ENCODE measurements around the gene MRPL10. TPM values are rescaled to one million over a fixed set of nuclear protein-coding genes. Genes with fewer than 3 reads are reported as not detected.
A peak's percentile ranks its signal among the peaks of the same experiment; 100 is the strongest.

MRPL10 gene
- total RNA-seq (2014; rRNA removed; shearing (Covaris generic)): 27.3 and 54.7 TPM in 2 replicates

DNA sequence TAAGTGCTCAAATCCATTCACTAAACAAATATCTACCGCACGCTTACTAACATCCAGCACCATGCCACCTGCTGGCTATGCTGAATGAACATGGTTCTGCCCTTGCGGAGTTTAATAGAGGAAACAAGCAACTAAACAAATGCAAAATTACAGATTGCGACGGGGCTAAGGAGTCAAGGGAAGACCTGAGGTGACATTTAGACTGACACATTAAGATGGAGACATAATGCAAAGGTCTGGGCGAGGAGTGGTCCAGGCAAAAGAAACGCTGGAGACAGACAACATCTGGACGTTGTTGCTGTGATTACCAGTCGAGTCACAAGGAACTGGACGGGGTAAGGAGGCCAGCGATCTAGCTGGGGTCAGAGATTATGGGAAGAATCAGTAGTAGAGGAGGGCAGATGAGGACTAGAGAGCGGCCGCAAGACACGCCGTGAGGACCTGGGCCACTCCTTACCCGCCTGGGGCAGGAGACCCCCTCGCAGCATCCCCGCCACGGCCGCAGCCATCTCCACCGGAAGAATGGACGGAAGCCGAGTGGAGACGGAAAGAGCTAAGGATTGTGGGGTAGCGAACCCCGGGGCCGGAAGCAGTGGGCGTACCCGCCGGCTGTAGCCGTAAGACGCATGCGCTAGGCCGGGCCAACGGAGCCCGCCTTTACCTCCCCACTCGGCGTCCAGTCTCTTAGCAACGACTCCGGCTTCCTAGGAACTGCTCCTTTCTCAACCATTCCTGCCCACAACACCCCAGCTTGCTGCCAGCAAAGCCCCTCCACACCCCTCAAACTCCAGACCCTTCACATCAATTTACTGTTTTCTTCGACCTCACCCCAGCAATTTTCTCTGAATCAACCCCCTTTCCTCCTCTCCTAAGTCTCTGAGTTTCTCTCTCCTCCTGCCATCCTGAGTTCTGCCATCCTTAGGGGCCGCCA, at the start of gene MRPL10, which contains the start of gene LRRC46:
Gene MRPL10 (minus strand): TSS at position 539 of the 931 bp plus-strand sequence. CDS start 30 bp downstream, at position 509.
Gene LRRC46 (plus strand): TSS at position 668 of the 931 bp plus-strand sequence. CDS start 320 bp downstream, outside the sequence.
- Histone ChIP-seq H3K36me3 (peaks cover 27% of the 10 kb centered on the region), H3K9me3 (replicated peaks) (no peaks in the 10 kb centered on the region), H3K4me1 (replicated peaks) (peaks cover 21% of the 10 kb centered on the region), H3K4me3 (peak within 1 kb of the TSS; percentile 63), H3K27me3 (replicated peaks) (no peaks in the 10 kb centered on the region), H3K27ac (peak within 1 kb of the TSS; percentile 74)
- DNase-seq (ENCODE audit: low read depth in 1 of 2, low spot score in 2 of 2): peak; percentile 93 to 96

GRCh38 chr17:47879776-47880454, 48.6 kb upstream of the MRPL10 start:
- H3K4me3 ChIP-seq: no peak overlapping the region
- H3K27ac ChIP-seq: no peak overlapping the region
- DNase-seq (ENCODE audit: low read depth in 1 of 2, low spot score in 2 of 2): peak in 1 of 2 experiments; percentile 37
- no peaks in the 10 kb centered on the region for H3K9me3 ChIP-seq (replicated peaks)
- H3K4me1 ChIP-seq (replicated peaks): peaks cover 10% of the 10 kb centered on the region; the same call in 1 of the 2 replicates
- H3K27me3 ChIP-seq (replicated peaks): 0 out of 2 replicates have a peak, but pooled peaks cover 6% of the 10 kb centered on the region
- H3K36me3 ChIP-seq: no peaks in the 10 kb centered on the region

DNA sequence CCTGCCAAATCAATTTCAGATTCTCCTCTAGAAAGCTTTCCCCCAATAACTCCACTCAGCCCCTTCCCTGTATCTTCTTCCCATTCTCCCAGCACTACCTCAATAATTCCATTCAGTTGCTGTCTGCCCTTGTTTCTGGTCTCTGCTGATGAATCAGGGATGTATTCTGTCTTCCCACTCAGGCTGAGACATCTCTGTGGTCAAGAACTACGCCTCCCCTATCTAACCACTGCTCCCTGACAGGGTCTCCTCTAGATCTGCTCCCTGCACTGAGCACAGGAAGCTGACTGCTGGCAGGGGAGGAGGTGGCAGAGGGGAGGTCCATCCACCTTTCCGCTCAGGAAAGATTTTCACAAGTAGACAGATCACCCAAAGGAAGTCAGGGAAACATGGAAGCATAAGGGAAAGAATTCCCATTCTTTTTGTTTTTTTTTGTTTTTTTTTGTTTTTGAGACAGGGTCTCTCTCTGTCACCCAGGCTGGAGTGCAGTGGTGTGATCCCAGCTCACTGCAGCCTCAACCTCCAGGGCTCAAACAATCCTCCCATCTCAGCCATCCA, 47.8 kb upstream of the MRPL10 start:
- H3K27me3 ChIP-seq (replicated peaks): peaks cover 11% of the 10 kb centered on the region; the same call in 1 of the 2 replicates
- peaks cover 10% of the 10 kb centered on the region; the same call in 1 of the 2 replicates for H3K4me1 ChIP-seq (replicated peaks)
- H3K36me3 ChIP-seq: no peaks in the 10 kb centered on the region
- H3K9me3 ChIP-seq (replicated peaks): no peaks in the 10 kb centered on the region
- H3K4me3 ChIP-seq: no peak overlapping the region
- DNase-seq (ENCODE audit: low read depth in 1 of 2, low spot score in 2 of 2): no peak
- no peak overlapping the region for H3K27ac ChIP-seq

GRCh38 chr17:47878203-47879027, 47.1 kb upstream of the MRPL10 start:
- H3K4me1 ChIP-seq (replicated peaks): peaks cover 10% of the 10 kb centered on the region; the same call in 1 of the 2 replicates
- H3K9me3 ChIP-seq (replicated peaks): no peaks in the 10 kb centered on the region
- H3K27me3 ChIP-seq (replicated peaks): peaks cover 18% of the 10 kb centered on the region
- no peak overlapping the region for H3K4me3 ChIP-seq
- H3K36me3 ChIP-seq: no peaks in the 10 kb centered on the region
- no peak overlapping the region for H3K27ac ChIP-seq
- no peak for DNase-seq (ENCODE audit: low read depth in 1 of 2, low spot score in 2 of 2)

GRCh38 chr17:47877368-47878034, 46.2 kb upstream of the MRPL10 start:
- no peaks in the 10 kb centered on the region for H3K9me3 ChIP-seq (replicated peaks)
- no peak overlapping the region for H3K4me3 ChIP-seq
- no peak overlapping the region for H3K27ac ChIP-seq
- H3K27me3 ChIP-seq (replicated peaks): peaks cover 27% of the 10 kb centered on the region
- peaks cover 8% of the 10 kb centered on the region; the same call in 1 of the 2 replicates for H3K4me1 ChIP-seq (replicated peaks)
- DNase-seq (ENCODE audit: low read depth in 1 of 2, low spot score in 2 of 2): no peak
- H3K36me3 ChIP-seq: no peaks in the 10 kb centered on the region

- H3K4me3 ChIP-seq: no peak overlapping the region
- peaks cover 48% of the 10 kb centered on the region for H3K27me3 ChIP-seq (replicated peaks)
- no peak overlapping the region for H3K27ac ChIP-seq
- DNase-seq (ENCODE audit: low read depth in 1 of 2, low spot score in 2 of 2): no peak
- H3K4me1 ChIP-seq (replicated peaks): no peaks in the 10 kb centered on the region
- no peaks in the 10 kb centered on the region for H3K9me3 ChIP-seq (replicated peaks)
- H3K36me3 ChIP-seq: no peaks in the 10 kb centered on the region
Observed at GRCh38 chr17:47875011-47875985, 44.0 kb upstream of the MRPL10 start.

DNA sequence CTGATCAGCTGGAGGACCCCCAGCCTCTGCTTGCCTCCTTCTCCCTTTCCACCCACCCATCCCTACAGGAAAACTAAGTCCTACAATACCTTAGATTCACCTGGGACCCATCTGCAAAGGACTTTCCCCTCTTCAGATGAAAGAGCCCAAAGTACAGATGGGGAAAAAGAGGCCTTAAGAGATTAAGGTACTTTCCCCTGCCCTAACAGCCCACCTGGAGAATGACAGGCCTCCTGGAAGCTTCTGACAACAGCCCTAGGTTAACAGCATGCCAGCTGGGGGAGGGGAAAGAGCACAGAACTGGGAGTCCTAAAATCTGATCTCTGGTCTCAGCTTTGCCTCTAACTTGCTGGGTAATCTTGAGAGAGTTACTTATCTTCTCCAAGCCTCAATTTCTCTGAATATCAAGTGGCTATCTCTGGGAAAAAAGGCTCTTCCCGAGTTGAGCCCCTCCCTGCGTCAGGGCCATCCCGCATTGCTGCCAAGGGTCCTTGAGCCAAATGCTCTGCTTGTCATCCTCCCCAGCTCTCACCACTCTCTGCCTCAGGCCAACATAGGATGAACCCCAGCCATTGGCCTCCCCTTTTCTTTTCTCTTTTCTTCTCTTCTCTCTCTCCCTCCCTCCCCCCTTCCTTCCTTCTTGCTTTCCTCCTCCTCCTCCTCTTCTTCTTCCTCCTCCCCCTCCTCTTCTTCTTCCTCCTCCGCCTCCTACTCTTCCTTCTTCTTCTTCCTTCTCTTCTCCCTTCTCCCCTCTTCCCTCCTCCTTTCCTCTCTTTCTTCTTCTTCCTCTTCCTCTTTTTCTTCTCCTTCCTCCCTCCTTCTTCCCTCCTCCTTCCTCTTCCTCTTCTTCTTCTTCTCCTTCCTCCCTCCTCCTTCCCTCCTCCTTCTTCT, 42.1 kb upstream of the MRPL10 start:
- Histone ChIP-seq H3K9me3 (replicated peaks) (0 out of 2 replicates have a peak, but pooled peaks cover 3% of the 10 kb centered on the region), H3K27me3 (replicated peaks) (peaks cover 59% of the 10 kb centered on the region), H3K27ac (no peak overlapping the region), H3K36me3 (no peaks in the 10 kb centered on the region), H3K4me1 (replicated peaks) (no peaks in the 10 kb centered on the region), H3K4me3 (no peak overlapping the region)
- no peak for DNase-seq (ENCODE audit: low read depth in 1 of 2, low spot score in 2 of 2)

DNA sequence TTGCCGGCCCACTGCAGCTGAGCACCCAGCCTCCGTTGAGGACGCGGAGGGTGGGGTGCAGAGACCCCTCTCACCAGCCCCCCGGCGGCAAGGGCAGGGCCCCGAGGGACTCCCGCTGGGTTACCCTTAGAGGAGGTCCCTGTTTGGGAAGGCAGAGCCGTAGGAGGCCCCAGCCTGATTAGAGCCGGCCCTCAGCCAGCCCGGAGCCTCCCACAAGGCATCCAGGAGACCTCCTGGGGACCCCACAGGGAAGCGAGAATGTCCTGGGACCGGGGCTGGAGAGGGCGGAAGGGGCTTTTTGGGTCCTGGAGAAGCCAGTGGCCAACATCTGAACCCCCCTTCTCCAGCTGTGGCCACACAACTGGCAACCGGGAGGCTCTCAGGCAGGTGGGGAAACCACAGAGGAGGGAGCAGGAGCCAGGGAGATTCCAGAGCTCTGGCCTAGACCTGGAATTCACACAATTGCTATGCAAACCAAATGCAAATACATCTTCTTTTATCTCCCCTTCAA, 41.4 kb upstream of the MRPL10 start:
- DNase-seq (ENCODE audit: low read depth in 1 of 2, low spot score in 2 of 2): no peak
- Histone ChIP-seq H3K4me3 (no peak overlapping the region), H3K4me1 (replicated peaks) (no peaks in the 10 kb centered on the region)

GRCh38 chr17:47872019-47872650, 40.8 kb upstream of the MRPL10 start:
- Histone ChIP-seq H3K27ac (no peak overlapping the region), H3K4me1 (replicated peaks) (no peaks in the 10 kb centered on the region), H3K27me3 (replicated peaks) (peaks cover 54% of the 10 kb centered on the region), H3K36me3 (no peaks in the 10 kb centered on the region), H3K4me3 (no peak overlapping the region), H3K9me3 (replicated peaks) (0 out of 2 replicates have a peak, but pooled peaks cover 3% of the 10 kb centered on the region)
- DNase-seq (ENCODE audit: low read depth in 1 of 2, low spot score in 2 of 2): no peak

More for the DNA sequence above, 41.4 kb upstream of the MRPL10 start:
- Histone ChIP-seq H3K9me3 (replicated peaks) (0 out of 2 replicates have a peak, but pooled peaks cover 3% of the 10 kb centered on the region), H3K36me3 (no peaks in the 10 kb centered on the region), H3K27me3 (replicated peaks) (peaks cover 54% of the 10 kb centered on the region), H3K27ac (no peak overlapping the region)

GRCh38 chr17:47871048-47871447, 39.7 kb upstream of the MRPL10 start:
- Histone ChIP-seq H3K4me3 (no peak overlapping the region), H3K36me3 (no peaks in the 10 kb centered on the region), H3K27ac (no peak overlapping the region), H3K4me1 (replicated peaks) (no peaks in the 10 kb centered on the region), H3K27me3 (replicated peaks) (peaks cover 54% of the 10 kb centered on the region), H3K9me3 (replicated peaks) (0 out of 2 replicates have a peak, but pooled peaks cover 3% of the 10 kb centered on the region)
- DNase-seq (ENCODE audit: low read depth in 1 of 2, low spot score in 2 of 2): no peak
